ENCODE measurements around the gene SLC6A9.

The SLC6A9 gene

DNA sequence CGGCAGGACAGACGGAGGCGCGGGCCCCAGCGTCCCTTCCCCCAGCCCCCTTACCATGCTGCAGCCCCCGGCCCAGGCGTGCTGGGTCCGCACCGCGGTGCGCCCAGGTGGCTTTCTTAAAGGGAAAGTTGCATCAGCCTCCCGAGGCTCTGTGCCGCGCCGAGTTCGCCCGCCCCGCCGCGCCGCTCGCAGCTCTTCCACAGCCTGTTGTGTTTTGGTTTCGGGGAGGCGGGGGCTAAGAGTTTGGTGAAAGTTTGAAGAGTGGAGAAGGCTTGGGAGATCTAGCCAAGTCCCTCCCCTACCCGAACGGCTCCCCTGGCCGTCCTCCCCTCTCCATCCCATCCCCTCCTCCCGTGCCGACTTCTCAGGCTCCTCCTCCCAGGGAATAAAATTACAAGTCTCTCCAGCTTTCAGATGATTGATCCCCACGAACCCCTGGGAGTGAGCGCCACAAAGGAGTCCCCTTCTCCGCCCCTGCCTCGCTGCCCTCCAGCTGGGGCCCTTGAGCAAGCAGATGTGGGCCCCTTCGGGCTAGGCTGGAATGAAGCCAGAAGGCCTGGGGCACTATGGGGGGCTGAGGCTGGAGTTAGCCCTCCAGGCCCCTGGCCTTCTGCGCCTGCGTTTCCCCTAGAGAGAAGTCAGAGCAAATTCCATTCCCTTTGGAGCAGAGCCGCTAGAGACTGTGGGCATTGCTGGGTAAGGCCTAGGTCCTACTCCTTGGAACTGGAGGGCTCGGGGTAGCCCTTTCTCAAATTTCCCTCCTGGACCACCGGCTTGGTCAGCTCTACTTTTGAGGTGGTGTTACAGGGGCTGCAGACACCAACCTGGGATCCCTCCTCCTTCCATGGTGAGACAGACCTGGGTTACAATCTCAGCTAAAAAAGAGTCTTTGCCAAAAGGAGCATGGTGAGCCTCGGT is at the start of gene SLC6A9:
Gene SLC6A9, minus strand, starts transcription at position 211 of the 918 bp plus-strand sequence. CDS start 7,185 bp downstream, outside the sequence.
- DNase-seq, result peak; percentile 10

DNA sequence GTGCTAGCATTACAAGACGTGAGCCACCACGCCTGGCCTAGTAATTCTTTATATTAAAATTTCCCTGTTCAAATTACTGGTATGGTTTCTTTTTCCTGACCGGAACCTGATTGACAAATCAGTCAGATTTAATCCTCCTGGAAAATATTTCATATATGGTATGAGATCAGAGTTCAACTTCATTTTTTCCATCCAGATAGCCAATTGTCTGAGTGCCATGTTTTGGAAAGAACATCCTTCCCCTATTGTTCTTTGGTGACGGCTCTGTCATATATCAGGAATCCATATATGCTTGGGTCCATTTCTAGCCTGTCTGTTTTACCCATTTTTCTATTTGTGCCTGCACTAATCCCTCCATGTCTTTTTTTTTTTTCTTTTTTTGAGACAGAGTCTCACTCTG is 48.3 kb upstream of the SLC6A9 start:
- no peak for DNase-seq

DNA sequence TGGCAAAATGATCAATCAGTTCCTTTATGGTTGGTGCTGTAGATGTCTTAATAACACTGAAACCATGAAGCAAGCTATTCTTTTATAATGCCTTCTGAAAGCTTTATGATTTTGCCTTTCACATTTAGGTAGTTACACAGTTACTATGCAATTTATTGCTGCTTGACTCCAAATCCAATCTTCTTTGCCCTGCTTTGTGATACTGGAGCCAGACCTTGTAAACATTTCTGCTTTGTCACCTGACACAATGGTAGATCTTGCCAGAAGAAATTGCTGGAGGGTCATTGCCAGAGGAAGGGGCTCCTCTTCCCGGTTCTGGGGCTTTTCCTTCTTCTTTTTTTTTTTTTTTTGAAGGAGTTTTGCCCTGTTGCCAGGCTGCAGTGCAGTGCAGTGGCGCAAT is 46.8 kb upstream of the SLC6A9 start:
- no peak for DNase-seq

- DNase-seq, result no peak
These were observed 46.2 kb upstream of the SLC6A9 start for GRCh38 chr1:44077421-44077820.

GRCh38 chr1:44076066-44076465 is 44.8 kb upstream of the SLC6A9 start:
- no peak for DNase-seq

GRCh38 chr1:44074415-44074814 is 43.2 kb upstream of the SLC6A9 start:
- no peak for DNase-seq

- no peak for DNase-seq
These were observed 42.3 kb upstream of the SLC6A9 start for GRCh38 chr1:44073528-44073927.

- DNase-seq, result no peak
These were observed 41.6 kb upstream of the SLC6A9 start for GRCh38 chr1:44072821-44073220.

DNA sequence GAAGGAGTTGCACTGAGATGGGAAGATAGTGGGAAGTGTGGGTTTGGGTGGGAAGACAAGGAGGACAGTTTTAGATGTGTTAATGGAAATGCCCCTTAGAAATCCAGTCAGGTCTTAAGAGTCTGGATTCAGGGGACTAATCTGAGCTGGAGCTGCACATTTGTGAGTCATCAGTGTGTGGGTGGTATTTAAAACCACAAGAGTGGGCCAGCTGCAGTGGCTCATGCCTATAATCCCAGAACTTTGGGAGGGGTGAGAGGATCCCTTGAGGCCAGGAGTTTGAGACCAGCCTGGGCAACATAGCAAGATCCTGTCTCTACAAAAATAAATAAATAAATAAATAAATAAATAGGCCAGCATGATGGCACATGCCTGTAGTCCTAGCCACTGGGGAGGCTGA is 40.9 kb upstream of the SLC6A9 start:
- no peak for DNase-seq

GRCh38 chr1:44071461-44071860 is 40.2 kb upstream of the SLC6A9 start:
- no peak for DNase-seq

GRCh38 chr1:44068442-44068921 is 37.2 kb upstream of the SLC6A9 start:
- DNase-seq, result no peak

GRCh38 chr1:44067266-44068250 is 36.3 kb upstream of the SLC6A9 start:
- no peak for DNase-seq

- no peak for DNase-seq
These were observed 31.5 kb upstream of the SLC6A9 start for GRCh38 chr1:44062656-44063179.

- no peak for DNase-seq
These were observed 30.6 kb upstream of the SLC6A9 start for GRCh38 chr1:44061857-44062256.

- no peak for DNase-seq
These were observed 29.6 kb upstream of the SLC6A9 start for GRCh38 chr1:44060830-44061267.

DNA sequence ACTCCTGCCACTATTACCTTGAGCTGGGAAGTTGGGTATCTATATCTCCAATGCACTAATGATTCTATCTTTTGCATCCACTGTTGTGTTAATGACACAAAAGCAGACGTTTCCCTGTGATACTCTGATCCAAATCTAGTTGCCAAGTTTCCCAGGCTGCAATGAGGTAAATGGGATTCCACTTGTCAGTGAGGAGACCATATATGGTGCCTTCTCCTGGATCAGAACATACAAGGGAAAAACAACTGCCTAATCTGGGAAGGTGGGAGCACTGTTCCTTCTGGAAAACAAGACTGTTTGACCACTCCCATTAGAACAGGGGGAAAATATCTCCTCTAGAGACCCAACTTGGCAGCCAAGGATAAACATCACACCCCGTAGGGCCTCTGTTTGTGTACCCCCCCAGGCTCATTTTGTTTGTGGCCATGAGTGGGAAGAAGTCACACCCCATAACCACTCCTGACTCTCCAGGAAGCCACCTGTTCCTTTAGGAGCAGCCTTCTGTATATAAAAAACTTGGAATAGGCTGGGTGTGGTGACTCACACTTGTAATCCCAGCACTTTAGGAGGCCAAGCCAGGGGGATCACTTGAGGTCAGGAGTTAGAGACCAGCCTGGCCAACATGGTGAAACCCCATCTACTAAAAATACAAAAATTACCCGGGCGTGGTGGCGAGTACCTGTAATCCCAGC is 28.5 kb upstream of the SLC6A9 start:
- DNase-seq, result no peak

- no peak for DNase-seq
These were observed 27.9 kb upstream of the SLC6A9 start for GRCh38 chr1:44059212-44059611.

DNA sequence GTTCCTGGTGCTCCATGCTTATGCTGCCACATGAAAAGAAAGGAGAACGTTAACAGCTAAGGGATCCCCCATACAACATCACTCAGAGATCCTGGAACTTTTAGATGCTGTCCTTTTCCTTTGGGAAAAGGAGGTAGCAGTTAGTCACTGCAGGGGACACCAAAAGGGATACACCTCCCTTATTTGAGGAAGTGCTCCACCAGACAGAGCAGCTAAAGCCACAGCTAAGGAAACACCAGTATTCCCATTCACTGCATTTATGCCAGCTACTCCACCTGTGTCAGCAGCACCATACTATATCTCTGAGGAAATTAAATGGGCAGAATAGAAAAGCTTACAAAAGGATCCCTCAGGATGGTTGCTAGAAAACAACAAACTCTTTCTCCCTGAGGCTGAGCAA is 26.0 kb upstream of the SLC6A9 start:
- DNase-seq, result no peak

DNA sequence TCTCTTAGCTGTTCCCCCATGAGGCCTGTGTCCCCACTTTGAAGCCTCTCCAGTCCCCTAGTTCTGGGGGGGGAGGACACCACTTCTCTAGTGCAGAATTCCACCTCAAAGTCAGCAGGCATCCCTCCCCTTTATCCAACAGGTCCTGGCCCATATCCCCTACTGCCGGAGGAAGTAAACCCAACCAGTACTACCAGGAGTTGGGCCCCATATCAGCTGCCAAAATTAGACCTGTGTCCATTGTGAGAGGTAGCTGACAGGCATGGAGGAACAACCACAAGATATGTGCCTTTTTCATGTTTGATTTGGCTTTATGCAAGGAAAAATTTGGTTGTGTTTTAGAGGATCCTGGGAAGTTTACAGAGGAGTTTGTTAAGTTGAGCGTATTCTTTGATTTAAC is 22.1 kb upstream of the SLC6A9 start:
- no peak for DNase-seq

DNA sequence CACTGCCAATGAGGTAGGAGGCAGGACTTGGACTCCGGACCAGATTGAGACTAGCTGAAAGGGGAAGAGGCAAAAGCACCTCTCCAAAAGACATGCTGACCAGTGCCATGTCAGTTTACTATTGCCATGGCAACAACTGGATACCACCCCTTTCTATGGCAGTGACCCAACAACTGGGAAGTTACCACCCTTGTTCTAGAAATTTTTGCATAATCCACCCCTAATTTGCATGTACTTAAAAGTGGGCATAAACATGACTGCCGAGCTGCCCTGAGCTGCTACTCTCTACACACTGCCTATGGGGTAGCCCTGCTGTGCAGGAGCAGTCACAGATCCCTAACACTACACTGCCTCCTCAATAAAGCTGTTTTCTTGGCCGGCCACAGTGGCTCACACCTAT is 19.0 kb upstream of the SLC6A9 start:
- no peak for DNase-seq

DNA sequence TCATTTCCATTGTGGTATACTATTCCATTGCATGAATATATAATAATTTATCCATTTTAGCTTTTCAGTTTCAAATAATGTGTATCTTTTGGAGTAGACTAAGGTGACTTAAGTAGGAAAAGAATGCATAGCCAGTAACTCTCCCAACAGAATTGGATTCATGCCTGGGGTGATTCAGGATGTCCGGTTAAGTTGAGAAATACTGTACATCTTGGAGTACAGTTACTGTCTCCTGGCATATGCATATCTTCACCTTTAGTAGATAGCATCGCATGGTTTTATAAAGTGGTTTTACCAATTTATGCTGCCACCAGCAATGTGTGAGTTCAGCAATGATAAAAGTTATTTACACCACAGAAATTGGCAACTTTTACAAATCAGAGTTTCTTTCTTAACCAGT is 18.6 kb upstream of the SLC6A9 start:
- DNase-seq, result no peak

DNA sequence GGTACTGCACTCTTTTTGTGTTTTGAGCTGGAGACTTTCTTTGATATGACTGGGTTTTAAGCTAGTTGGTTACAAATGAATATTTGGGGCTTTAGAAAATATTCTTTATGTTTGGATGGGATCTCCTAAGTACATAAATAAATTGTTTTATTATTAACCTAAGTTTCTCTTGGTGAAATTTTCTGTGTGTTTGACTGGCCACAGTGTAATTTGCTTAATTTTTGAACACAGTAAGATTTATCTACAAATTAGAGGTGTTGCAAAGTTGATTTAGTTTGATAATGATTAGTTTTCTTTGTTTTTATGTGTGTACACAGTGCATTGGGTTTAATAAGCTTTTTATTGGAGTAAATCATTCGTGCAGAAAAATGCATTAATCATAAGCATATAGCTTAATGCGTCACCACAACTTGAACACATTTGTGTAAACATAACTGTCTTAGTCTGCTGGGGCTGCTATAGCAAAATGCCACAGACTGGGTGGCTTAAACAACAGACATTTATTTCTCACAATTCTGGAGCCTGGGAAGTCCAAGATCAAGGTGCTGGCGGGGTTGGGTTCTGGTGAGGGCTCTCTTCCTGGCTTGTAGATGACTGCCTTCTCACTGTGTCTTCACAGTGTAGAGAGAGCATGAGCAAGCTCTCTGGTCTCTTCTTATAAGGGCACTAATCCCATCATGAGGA is 17.4 kb upstream of the SLC6A9 start:
- DNase-seq, result no peak

Data from NCI-H1092 treated with DMSO at 0.1 percent for 48 hours (cell line).